GM21825 (cell line): ENCODE measurements around the gene TNNT1.

Experiments used
- ATAC-seq: cut with Tn5 transposase; IDR thresholded peaks from one replicate; pipeline ENCODE4 v1.9.1; 2021; ENCODE audit warnings: mild to moderate bottlenecking, moderate library complexity; ENCODE audit not compliant: unreplicated experiment

Gene TNNT1

DNA sequence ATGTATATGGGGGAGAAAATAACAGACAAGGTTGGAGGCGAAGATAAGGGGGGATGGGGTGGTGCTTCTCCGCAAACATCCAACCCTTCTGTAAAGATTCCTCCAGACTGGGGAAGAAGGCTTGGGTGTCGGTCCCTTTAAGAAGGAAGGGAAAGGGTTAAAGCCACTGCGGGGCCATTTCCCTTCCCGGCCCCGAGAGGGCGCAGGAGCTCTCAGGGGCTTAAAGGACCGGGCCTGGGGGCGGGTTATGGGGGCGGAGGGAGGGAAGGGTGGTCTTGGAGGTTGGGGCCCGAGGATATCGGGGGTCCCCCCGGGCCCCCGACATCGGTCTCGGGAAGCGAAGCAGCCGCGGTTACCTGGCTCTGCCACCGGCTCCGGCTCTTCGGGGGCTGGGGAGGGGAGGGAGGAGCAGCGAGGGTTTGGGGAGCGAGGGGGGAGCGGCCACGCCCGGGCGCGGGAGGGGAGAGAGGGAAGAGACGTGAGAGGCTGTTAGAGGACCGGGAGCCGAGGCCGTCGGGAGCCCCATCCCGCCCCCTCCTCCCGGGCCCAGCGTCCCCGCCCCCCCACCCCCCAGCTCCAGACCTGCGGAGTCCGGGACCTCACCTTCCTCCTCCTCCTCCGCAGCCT, 2.8 kb downstream of the TNNT1 start:
- no peak for ATAC-seq

DNA sequence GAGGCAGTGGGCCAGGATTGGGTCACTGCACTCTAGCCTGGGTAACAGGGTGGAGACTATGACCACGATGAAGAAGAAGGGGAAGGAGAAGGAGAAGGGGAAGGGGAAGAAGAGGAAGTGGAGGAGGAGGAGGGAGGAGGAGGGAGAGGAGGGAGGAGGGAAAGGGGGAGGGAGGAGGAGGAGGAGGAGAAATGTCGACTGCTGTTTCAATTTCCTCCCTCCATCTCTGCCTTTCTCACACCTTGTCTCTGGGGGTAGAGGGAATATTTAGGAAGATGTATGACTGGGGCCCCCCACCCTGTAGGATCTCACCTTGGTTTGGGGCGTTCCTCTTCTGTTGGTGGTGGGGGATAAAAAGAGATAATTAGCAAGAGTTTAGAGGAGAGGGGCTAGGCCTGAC, 3.8 kb downstream of the TNNT1 start:
- no peak for ATAC-seq

GRCh38 chr19:55141696-55142095, 7.3 kb downstream of the TNNT1 start:
- no peak for ATAC-seq

GRCh38 chr19:55137915-55138314, 11.1 kb downstream of the TNNT1 start:
- no peak for ATAC-seq

DNA sequence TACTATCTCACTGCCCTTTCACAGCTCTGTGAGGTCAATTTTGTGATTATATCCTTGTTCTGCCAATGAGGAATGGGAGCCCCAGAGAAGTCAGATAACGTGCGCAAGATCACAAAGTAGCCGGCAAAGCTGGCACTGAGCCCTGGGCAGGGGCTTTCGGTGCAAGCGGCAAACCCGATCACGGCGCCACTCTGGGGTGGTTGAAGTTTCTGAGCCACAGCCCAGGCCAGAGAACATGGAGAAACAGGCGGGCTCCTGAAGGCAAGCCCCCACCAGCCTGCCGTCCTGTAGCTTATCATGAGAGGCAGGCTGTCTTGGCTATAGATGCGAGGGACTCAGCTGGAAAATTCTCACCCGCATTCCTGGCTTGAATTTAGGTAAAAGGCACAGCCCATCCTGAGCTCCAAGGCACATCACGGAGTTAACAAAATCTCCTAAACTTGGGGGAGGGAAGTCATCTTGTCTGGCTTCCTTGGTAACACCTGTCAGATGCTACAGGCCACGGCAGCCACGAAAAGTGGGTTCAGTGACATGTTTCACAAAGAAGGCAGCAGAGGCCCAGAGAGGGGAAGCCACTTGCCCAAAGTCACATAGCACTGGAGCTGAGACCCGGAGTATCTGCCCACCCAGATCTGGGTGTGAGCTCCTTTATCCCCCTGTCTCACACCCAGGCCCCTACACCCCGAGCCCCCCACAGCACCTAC, 12.5 kb downstream of the TNNT1 start:
- no peak for ATAC-seq

DNA sequence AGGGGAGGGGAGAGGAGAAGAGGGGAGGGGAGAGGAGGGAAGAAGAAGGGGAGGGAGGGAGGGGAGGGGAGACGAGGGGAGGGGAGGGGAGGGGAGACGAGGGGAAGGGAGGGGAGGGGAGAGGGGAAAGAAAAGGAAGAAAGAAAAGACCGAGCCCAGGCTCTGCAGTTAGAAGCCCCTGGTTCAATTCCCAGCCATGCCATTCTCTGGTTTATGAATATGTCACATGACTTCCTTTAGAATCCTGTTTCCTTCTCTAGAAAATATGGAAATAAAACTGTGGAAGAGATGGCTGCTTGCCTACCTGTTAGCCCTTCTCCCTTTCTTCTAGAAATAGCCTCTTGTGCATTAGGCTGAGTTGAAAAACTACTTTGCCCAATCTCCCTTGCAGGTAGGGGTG, 14.3 kb downstream of the TNNT1 start:
- ATAC-seq = no peak

GRCh38 chr19:55133639-55134444, 15.2 kb downstream of the TNNT1 start:
- ATAC-seq = no peak

DNA sequence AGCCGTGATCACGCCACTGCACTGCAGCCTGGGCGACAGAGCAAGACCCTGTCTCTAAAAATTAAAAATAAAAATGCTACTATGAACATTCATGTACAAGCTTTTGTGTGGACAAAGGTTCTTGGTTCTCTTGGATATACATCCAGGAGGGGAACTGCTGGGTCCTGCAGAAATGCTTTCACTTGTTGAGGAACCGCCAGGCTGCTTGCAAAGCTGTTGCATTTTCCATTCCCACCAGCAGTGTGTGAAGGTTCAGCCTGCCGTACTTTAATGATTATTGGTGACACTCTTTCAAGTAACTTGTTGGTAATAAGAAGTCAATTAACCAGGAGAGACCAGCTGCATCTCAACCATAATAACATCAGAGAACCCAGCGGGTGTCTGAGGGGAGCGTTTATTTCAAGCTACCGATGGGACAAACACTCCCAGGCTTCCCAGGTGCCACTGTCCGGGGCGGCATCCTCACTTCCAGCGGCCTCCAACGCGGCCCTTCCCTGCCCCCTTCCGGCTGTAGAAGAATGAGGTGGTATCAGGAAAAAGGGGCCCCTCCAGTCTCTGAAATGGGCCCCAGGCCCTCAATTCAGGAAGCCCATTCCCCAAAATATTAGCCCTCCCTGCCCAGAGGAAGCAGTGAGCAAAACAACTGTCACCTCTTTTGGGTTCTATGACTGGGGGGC, 16.4 kb downstream of the TNNT1 start:
- ATAC-seq = no peak

DNA sequence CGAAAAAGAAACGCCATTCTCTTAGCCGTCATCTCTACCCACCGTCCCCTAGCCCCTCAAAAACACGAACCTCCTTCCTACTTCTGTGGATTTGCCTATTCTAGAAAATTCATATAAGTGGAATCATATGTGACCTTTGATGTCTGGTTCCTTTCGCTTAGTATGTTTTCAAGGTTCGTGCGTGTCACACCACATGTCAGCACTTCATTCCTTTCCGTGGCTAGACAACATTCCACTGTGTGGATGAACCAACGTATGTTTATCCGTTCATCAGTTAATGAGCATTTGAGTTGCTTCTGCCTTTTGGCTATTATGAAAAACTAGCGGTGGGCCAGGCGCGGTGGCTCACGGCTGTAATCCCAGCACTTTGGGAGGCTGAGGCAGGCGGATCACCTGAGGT, 17.6 kb downstream of the TNNT1 start:
- no peak for ATAC-seq

GRCh38 chr19:55119053-55119452, 30.0 kb downstream of the TNNT1 start:
- ATAC-seq = no peak

GRCh38 chr19:55118401-55118991, 30.5 kb downstream of the TNNT1 start:
- ATAC-seq = no peak

- peak; percentile 80 for ATAC-seq
These were observed 31.2 kb downstream of the TNNT1 start for GRCh38 chr19:55117663-55118391.

GRCh38 chr19:55116859-55117662, 31.9 kb downstream of the TNNT1 start, which contains the start of gene PPP1R12C:
Gene PPP1R12C, minus strand, starts transcription at chr19:55117637. Its CDS starts 94 bp downstream, at chr19:55117543.
- peak; percentile 14 for ATAC-seq

GRCh38 chr19:55116232-55116858, 32.7 kb downstream of the TNNT1 start:
- no peak for ATAC-seq

DNA sequence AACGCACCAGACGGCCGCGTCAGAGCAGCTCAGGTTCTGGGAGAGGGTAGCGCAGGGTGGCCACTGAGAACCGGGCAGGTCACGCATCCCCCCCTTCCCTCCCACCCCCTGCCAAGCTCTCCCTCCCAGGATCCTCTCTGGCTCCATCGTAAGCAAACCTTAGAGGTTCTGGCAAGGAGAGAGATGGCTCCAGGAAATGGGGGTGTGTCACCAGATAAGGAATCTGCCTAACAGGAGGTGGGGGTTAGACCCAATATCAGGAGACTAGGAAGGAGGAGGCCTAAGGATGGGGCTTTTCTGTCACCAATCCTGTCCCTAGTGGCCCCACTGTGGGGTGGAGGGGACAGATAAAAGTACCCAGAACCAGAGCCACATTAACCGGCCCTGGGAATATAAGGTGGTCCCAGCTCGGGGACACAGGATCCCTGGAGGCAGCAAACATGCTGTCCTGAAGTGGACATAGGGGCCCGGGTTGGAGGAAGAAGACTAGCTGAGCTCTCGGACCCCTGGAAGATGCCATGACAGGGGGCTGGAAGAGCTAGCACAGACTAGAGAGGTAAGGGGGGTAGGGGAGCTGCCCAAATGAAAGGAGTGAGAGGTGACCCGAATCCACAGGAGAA, 33.5 kb downstream of the TNNT1 start:
- ATAC-seq = no peak

GRCh38 chr19:55114566-55115145, 34.4 kb downstream of the TNNT1 start:
- ATAC-seq = no peak

GRCh38 chr19:55113570-55114039, 35.4 kb downstream of the TNNT1 start:
- ATAC-seq = no peak
